HCT116 (cell line): ENCODE data around the gene MCC. TPM values are rescaled to one million over a fixed set of nuclear protein-coding genes. Genes with fewer than 3 reads are reported as not detected.

ENCODE experiments used
- MAX ChIP-seq: IDR thresholded peaks from 2 replicates; pipeline ENCODE4 v1.6.1; 2012
- POLR2AphosphoS5 ChIP-seq: IDR thresholded peaks from 2 replicates; pipeline ENCODE4 v1.6.1; 2011; ENCODE audit warnings: mild to moderate bottlenecking, low read depth, low read length, moderate library complexity
- SIN3A ChIP-seq: IDR thresholded peaks from 2 replicates; pipeline ENCODE4 v1.6.1; 2012; ENCODE audit warnings: low read depth
- SP1 ChIP-seq: IDR thresholded peaks from 2 replicates; pipeline ENCODE4 v1.6.1; 2012; ENCODE audit warnings: low read depth
- ZBTB33 ChIP-seq: IDR thresholded peaks from 2 replicates; pipeline ENCODE4 v1.6.1; 2011; ENCODE audit warnings: mild to moderate bottlenecking, low read length, moderate library complexity; ENCODE audit not compliant: insufficient replicate concordance; ENCODE audit errors: extremely low read depth
- total RNA-seq: library from RNA; stranded (reverse); gene quantifications from one replicate; pipeline ENCODE4 v1.2.1, GENCODE V29; 2021; ENCODE audit not compliant: unreplicated experiment
- TF ChIP-seq, protein P1 (sequence below): IDR thresholded peaks from 2 replicates; pipeline ENCODE4 v1.6.1; 2012
- TF ChIP-seq, protein P2 (sequence below), 3 experiments: fragments of 200-600 bp in 1 of 3; sonication (generic) in 1 of 3; IDR thresholded peaks in 2 of 3; conservative IDR thresholded peaks in 1 of 3; 2 replicates each; pipeline ENCODE4 v1.5.1; 2012 to 2017; ENCODE audit warnings: low read depth in 2 of 3, low read length in 2 of 3, antibody characterized with exemption in 1 of 3, borderline replicate concordance in 1 of 3, control low read depth in 1 of 3, mild to moderate bottlenecking in 1 of 3, mixed read lengths in 1 of 3, mixed run types in 1 of 3, moderate library complexity in 1 of 3; ENCODE audit not compliant: insufficient read depth in 1 of 3

Gene MCC
- total RNA-seq, 1 experiment from 2014 or later, result 20.1 TPM

DNA sequence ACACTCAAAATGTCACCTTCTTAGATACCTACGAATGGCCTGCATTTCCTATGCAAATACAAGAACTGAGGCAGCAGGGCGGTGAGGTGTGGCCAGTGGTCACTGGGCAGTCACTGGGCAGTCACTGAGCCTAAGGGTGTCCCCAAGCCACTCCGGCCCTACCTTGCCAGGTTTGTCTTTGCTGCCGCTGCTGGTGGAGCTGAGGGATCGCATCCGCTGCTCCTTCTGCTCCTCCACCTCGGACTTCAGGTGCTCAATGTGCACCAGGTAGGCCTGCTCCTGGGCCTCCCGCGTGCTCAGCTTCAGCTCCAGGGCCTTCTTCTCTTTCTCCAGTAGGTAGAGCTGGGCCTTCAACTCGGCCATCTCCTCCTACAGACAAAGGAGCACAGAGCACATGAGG, 439.3 kb downstream of the MCC start (continued):
- TF ChIP-seq ZBTB33 (no peak), SIN3A (no peak), SP1 (no peak), POLR2AphosphoS5 (no peak), MAX (no peak)
- TF ChIP-seq, protein P1, sequence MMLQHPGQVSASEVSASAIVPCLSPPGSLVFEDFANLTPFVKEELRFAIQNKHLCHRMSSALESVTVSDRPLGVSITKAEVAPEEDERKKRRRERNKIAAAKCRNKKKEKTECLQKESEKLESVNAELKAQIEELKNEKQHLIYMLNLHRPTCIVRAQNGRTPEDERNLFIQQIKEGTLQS, result no peak
- TF ChIP-seq, protein P2, sequence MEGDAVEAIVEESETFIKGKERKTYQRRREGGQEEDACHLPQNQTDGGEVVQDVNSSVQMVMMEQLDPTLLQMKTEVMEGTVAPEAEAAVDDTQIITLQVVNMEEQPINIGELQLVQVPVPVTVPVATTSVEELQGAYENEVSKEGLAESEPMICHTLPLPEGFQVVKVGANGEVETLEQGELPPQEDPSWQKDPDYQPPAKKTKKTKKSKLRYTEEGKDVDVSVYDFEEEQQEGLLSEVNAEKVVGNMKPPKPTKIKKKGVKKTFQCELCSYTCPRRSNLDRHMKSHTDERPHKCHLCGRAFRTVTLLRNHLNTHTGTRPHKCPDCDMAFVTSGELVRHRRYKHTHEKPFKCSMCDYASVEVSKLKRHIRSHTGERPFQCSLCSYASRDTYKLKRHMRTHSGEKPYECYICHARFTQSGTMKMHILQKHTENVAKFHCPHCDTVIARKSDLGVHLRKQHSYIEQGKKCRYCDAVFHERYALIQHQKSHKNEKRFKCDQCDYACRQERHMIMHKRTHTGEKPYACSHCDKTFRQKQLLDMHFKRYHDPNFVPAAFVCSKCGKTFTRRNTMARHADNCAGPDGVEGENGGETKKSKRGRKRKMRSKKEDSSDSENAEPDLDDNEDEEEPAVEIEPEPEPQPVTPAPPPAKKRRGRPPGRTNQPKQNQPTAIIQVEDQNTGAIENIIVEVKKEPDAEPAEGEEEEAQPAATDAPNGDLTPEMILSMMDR (IDR thresholded peaks at IDR 0.05 in 2 of 3, conservative IDR thresholded peaks at IDR 0.05 in 1 of 3; ENCODE audit: borderline replicate concordance in 1 of 3, insufficient read depth in 1 of 3, low read depth in 2 of 3, low read length in 2 of 3), result no peak
- TF ChIP-seq, all 23 proteins: peak for 0
